Measurements from ENCODE around the gene IFNAR1.

GRCh38 chr21:33286076-33286475, 38.7 kb upstream of the IFNAR1 start:
- TF ChIP-seq, protein P1, sequence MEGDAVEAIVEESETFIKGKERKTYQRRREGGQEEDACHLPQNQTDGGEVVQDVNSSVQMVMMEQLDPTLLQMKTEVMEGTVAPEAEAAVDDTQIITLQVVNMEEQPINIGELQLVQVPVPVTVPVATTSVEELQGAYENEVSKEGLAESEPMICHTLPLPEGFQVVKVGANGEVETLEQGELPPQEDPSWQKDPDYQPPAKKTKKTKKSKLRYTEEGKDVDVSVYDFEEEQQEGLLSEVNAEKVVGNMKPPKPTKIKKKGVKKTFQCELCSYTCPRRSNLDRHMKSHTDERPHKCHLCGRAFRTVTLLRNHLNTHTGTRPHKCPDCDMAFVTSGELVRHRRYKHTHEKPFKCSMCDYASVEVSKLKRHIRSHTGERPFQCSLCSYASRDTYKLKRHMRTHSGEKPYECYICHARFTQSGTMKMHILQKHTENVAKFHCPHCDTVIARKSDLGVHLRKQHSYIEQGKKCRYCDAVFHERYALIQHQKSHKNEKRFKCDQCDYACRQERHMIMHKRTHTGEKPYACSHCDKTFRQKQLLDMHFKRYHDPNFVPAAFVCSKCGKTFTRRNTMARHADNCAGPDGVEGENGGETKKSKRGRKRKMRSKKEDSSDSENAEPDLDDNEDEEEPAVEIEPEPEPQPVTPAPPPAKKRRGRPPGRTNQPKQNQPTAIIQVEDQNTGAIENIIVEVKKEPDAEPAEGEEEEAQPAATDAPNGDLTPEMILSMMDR (IDR thresholded peaks at IDR 0.05 in 4 of 5, conservative IDR thresholded peaks at IDR 0.05 in 1 of 5) = no peak
- TF ChIP-seq POLR2A (IDR thresholded peaks at IDR 0.05) = no peak

Measured in gastrocnemius medialis (tissue), 4 donors.